Stimulated activated CD8-positive, alpha-beta memory T cell treated with anti-CD3 and anti-CD28 coated beads, Interleukin-15, amount 100 ng/mL, for 48 hours (primary cell): ENCODE data around the gene GAK.
A peak's percentile ranks its signal among the peaks of the same experiment; 100 is the strongest.

Source experiments
- DNase-seq, 2 donors: peaks; one replicate each; pipeline ENCODE4 v3.0.0-alpha.2; 2020; ENCODE audit warnings: low read depth in 2 of 2

Gene GAK

DNA sequence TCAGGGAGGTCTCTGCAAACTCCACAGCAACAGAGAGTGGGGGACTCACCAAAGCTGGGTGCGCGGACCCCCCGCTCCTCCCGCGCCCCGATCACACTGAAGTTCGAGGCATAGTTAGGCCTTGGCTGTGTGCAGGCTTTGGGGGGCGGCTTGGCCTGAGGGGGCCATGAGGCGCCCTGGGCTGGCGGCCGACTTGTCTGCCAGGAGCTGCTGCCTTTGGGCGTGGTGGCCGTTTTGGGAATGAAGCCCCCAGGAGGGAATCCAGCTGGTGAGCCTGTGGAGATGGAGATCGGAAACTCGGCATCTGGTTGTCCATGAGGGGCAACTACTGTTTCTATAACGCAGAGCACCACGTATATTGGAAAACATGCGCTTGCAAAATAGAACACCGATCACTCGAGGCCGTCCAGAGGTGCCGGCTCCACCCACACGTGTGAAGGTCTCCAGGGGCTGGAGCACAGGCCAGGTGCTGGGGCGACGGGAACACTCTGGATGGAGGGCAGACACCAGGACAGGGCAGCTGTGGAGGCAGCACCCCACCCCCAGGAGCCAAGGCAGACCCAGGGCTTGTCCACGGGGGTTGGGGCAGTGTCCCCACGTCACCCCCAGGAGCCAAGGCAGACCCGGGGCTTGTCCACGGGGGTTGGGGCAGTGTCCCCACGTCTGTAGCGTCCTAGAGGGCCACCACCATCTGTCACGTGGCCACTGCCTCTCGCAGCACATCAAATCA, 80.2 kb downstream of the GAK start:
- DNase-seq: no peak

DNA sequence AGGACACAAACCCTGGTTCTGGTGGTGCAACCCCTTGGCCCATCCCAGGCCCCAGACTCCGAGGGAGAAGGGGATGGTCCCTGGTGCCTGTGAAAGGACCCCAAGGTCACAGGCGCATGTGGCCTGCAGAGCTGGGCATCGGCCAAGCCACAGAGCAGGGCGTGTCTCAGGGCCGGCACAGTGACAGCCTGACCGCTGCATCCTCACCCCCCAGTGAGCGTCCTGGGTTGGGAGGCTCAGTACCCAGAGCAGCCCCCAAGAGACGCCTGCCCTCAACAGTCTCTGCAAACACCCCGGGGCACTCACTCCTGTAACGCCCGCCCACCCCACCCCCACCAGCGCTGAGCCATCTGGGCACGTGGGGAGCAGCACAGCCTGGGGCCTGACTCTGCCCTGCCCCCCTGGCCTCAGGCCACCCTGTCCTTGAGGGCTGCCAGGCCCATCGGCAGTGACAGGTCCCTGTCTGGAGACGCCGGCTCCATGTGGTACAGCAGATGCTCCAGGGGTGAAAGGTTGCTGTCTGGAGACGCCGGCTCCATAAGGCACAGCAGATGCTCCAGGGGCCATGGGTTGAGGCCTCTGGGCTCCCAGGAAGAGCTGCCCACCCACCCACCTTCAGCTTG, 81.7 kb downstream of the GAK start:
- DNase-seq: no peak

DNA sequence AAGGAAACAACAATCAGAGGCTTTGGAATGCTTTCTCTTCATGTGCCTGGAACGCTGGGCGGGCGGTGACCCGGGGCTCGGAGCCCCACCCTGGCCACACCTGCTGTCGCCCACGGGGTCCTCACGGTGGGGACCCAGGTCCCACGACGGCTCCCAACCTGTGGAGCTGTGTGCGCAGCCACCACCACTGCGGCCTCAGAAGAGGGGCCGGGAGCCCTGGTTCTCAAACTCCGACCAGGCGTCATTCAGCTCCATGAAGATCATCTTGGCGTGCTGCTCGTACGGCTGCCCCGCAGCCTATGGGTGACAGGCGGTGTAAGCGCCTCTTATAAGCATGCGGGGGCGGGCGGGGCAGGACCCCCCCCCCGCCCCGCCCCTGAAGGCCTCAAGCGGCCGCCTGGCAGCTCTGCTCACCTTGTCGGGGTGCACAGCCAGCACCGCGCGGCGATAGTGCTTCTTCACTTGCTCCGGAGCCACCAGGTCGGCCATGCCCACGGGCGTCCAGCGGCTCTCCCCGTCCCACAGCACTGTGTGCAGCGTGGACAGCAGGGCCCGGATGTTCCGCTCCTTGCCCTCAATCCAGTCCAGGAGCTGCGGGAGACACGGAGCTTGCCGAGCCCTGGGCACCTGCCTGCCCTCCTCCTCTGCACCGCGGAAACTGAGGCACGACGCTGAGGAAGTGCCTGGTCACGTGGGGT, 82.5 kb downstream of the GAK start:
- DNase-seq: no peak

DNA sequence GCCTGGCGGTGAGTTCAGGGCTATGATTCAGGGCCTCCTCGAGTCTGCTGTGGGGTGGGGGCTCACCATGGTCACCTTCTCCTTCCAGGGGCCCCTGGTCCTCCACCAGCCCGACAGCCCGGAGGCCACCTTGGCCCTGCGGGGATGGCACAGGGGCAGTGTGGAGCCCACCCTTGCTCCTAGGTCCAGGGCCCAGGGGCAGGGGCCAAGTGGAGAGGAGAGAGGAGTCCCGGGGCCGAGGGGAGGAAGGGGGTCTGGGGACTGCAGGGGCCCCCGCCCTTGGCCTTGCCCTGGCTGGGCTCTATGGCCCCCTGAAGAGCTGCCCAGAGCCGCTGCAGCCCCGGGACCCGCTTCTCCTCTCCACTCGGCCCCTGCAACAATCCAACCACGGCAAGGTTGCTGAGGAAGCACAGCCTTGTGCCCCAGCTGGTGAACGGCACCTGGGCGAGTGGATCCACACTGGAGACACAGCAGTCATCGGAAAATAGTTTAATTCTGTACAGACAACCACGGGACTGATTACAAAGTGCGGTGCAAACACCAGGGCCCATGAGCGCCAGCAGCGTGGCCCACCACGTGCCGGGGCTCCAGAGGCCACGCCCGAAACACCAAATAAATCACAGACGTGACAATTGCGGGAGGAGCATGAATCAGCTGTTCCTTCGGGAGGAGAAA, 83.2 kb downstream of the GAK start:
- DNase-seq: no peak

DNA sequence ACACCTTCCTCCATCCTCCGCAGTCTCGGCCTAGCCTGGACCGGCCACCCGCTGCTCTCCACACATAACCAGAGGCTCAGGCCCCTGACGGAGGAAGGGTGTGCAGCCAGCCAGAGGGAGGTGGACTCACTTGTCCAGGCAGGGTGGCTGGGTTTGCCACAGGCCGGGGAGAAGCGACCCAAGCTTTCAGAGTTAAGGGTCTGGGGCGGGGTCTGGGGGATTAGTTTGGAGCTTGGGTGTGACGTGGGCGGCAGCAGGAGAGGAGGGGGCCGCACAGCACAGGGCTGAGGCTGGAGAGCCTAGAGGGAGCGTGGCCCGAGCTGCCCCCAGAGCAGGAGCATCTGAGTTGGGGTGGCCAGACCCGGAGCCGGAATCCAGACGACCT, 83.8 kb downstream of the GAK start:
- no peak for DNase-seq

DNA sequence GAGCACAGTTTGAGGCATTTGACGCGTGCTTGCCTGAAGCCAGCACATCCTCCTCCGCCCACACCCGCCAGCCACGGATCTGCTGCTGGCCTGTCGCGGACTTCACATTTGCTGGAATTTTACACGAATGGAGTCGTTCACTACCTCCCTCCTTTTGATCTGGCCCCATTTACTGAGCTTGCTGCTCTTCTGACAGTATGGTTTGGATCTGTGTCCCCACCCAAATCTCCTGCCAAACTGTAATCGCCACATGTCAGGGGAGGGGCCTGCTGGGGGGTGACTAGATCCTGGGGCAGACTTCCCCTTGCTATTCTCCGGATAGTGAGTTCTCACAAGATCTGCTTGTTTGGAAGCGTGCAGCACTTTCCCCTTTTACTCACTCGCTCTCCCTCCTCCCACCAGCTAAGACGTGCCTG, 86.3 kb downstream of the GAK start:
- DNase-seq: no peak

DNA sequence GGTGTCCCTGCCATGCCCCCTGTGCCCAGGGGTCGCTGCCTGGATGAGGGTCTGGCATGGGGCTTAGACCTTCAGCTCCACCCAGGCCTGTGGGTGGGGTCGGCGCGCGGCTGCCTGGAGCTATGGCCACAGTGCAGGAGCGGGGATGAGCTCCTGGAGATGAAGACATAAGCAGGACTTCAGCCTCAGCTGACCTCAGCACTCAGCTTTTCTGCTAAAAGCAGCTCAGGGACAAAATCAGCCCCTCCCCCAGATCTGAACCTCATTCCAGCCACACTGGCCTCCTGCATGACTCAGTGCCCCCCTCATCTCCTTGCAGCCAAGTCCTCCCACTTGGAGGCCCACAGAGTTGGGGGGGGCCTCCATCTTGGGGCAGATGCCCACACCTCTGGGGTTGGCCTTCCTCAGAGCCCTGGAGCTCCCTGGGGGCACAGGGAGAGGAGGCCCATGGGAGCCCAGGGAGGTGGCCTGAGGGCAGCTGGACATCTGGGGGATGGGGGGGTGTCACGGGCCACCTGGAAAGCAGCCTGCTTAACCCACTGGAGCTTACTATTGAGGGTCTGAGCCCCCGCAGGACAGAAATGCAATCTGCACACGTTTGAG, 86.8 kb downstream of the GAK start:
- DNase-seq: no peak

DNA sequence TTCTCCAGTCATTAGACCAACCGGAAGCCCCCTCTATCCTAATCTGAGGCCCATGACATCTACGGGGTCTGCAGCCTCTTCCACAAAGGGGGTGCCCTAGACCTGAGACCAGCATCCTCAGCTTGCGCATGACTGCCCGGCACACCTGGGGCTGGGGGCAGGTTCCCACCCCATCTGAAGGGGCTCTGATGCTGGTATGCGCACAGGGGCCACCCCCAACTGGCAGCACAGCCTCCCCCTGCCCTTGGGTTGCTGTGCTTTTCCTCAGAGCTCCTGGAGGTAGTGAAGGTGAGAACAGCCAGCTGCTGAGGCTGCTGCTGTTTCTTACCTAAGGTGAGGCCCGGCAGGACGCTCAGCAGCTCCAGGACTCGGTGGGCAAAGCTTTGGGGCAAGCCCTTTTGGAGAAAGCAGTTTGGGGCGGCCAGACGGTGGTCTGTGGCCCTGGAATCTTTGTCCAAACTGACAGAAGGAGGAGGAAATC, 87.3 kb downstream of the GAK start:
- DNase-seq: no peak

DNA sequence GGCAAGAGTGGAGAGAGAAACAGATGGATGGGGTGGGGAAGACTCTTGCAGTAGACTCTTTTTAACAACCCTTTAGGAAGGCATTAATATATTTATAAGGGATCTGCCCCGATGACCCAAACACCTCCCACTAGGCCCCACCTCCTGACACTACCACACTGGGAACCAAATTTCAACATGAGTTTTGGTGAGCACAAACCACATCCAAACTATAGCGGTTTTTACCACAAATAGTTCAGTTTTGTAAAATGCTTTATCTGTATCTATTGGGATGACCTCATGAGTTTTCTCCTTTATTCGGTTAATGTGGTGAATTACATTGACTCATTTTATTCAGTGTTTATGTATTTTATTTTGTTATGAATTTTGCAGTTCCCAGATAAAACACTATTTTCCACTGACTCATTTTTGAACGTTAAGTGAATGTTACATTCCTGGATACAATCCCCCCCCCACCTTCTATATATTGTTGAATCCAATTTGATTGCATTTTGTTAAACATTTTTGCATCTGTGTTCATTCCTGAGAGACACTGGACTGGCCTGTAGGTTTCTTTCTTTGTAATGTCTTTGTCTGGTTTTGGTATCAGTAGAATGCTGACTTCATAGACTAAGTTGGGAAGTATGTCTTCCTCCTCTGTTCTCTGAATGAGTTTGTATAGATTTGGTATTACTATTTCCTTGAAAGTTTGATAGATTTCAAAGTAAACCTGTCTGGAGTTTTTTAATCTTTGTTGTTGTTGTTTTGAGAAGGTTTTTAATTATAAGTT, 92.3 kb downstream of the GAK start:
- no peak for DNase-seq

DNA sequence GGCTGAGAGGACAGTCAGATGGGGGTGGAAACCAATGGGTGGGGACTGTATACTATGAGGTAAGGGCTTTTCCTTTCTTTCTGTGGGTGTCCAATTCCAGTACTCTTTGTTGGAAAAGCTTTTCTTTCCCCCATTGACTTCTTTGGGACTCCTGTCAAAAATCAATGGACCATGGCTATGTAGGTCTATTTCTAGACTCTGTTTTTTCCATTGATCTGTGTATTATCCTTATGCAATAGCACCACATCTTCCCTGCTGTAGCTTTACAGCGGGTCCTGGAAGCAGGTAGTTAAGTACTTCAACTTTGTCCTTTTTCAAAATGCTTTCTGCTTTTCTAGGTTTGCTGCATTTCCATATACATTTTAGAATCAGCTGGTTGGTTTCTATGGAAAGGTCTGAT, 94.3 kb downstream of the GAK start:
- no peak for DNase-seq

DNA sequence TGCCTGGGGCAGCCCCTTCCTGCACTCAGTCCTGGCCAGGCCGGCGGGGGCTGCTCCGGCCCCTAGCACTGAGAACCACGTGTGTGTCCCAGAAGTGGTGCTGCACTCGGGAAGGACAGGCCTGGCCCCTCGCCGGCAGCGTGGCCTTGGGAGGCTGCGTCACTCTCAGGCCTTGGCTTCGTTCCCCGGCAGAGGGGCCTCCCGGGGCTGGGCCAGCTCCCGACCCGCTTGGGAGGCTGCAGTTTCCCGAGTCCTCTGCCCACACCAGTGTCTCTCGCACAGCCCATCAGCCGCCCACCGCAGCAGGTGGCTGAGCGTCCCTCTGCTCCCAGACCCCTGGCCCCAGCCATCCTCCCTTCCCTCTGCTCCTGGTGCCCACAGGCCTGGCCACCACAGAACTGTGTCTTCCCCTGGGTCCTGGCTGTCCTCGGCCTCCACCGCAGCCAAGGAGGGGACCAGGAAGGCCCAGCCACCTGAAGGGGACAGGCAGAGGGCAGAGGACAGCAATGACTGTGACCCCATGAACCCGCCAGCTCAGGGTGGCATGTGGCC, 95.3 kb downstream of the GAK start:
- no peak for DNase-seq

DNA sequence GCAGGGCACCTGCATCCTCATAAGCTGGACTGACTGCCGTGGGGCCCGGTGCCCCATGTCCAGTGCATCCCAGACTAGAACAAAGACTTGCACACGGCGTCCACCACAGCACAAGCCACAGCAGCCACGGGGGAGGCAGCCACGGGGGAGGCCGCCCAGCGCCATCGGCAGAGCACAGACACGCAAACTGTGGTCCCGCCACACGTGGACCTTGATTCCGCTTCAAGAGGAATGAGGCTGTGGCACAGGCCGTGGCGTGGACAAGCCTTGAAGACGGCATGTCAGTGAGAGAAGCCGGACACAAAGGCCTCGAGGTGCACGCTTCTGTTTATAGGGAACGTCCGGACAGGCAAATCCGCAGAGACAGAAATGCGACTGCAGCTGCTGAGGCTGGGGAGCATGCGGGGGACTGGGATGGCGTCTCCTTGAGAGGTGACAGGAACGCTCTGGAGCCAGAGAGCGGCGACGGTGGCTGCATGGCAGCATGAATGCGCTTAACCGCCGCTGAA, 96.1 kb downstream of the GAK start:
- DNase-seq: no peak

DNA sequence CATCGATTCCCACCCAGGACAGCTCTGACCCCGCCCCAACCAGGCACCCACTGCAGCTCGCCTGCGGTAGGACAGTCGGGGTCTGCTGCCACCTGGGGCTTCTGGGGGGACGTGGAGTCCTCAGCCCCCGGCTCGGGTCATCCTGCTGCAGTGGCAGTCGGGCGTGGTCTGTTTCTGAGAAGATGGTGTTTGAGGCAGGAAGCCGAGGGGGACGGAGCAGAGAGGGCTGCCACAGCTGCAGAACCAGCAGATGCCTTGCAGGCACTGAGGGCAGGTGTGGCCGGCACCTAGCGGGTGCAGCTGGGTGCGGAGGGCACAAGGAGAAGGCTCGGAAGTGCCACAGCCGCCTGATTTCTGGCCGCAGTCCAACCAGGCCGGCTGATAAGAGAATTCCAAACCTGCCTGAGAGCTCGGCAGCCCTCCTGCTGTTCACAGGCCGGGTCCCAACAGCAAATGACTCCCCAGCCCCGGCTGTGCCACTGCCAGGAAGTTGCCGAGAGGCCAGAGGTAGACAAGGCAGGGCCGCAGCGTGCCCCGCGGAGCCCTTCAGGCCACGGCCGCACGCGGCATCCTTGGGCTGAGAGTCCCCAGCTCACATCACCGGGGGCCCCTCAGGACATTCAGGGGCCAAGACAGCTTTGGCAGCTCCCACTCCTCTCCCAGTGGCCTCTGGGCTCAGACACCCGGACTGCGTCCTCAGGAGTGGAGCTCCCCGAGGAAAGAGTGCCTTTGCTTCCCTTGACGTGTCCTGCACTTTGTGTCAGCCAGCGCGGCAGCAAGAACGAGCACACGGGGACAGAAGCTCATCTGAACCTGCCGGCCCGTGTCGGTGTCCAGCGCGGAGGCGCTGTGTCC, 96.7 kb downstream of the GAK start:
- no peak for DNase-seq

DNA sequence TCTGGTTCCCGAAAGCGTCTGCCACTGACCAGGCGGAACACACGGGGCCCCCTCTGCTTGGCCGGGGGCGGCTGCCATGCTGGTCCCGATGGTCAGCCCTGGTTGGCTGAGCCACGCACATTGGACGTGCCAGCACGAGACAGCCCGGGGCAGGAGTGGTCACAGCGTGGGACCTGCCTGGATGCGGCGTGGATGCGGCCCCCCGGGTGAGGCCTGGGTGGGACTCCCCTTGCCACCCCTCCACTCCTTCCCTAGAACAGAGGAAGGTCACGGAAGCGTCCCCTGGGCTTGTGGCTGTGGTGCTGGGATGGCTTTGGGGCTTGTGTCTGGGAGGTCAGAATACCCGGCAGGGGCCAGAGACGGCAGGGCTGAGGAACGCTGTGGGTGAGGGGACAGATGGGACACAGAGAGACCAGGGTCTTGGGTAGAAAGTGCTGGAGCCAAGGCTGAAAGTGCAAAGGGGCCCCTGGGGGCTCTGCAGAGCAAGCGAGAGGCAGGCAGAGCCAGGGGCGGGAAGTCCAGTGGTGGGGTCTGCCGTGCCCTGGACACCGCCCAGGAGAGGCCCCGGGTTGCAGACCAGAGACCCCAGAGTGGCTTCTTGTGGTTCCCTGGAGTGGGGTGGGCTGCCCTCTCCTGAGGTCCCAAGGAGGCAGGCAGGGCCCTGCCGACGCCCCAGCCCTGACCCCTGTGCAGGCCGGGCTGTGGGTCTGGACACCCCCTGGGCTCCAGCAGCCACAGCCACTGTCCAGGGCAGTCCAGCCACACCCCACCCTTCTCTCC, 97.6 kb downstream of the GAK start:
- no peak for DNase-seq

DNA sequence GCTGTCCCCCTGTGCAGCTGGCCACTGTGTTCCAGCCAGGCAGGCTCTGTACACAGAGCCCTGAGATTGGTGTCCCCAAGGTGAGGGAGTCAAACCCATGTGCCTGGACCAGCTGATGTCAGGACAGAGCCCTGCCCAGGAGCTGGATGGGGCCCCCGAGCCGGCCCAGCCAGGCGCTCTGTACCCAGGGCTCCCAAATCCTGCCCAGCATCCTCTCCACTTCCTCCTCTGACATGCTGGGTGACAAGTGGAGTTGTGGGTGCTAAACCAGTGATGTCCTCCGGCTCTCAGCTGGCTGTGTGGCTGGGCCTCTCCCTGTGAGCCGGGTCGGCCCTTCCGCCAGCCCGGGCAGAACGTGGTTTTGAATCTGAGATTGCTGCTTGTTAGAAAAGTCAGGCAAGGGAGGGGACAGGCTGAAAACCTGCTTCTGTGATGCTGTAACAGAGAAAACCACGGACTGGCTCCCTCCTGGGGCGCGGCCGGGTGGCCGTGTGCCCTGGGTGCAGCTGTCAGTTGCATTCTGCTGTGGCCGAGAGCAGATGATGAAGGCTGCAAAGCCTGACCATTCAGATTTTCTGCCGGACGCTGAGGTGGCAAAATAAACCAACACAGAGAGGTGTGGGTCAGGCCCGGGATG, 98.3 kb downstream of the GAK start:
- DNase-seq: no peak

DNA sequence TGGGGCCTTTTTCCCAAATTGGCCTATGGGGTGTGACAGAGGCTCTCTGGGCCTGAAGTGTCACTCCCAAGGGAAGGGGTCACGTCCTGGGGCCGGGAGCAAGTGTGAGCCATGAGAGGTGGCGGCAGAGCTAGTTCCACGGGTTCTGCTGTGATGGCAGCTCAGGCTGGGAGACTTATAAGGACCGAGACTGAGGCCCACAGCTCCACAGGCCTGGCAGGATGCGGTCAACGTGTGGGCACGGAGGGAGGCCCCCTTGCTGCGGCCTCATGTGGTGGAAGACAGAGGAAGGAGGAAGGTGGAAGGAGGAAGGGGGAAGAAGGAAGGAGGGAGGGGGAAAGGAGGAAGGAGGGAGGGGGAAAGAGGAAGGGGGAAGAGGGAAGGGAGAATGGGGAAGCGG, 99.0 kb downstream of the GAK start:
- DNase-seq: peak in 1 of 2 donors; percentile 19

DNA sequence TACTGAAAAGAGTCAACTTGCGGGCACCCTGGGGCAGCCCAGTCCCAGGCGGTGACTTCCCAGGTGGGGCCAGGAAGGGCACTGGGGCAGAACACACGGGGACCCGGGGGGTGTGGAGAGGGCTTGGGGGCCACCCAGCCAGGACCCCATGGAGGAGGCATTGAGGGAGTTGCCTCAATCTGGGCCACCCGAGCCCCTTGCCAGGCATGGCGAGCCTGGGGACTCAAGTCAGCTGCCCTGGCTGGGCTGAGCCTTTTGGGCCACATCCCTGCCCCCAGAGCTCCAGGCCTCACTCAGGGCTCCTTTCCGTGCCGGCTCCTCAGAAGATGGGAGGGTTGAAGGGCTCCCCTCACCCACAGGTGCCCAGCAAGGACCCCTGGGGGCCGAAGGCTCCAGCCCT, 99.6 kb downstream of the GAK start:
- no peak for DNase-seq

DNA sequence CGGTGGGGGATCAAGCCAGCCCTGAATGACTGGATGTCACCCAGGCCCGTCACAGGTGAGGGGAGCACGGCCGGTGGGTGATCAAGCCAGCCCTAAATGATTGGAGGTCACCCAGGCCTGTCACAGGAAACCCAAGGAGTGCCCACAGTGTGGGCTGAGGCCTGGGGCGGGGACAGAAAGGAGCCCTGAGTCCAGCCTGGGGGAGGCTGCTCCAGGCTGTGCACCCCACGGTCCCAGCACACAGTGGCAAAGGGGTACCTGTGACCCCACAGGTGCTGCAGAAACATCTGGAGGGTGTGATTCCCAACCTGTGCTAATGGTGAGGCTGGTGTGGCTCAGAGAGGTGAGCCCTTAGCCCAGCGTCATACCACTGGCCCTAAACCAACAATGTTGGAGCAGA, 100.0 kb downstream of the GAK start:
- DNase-seq: no peak

DNA sequence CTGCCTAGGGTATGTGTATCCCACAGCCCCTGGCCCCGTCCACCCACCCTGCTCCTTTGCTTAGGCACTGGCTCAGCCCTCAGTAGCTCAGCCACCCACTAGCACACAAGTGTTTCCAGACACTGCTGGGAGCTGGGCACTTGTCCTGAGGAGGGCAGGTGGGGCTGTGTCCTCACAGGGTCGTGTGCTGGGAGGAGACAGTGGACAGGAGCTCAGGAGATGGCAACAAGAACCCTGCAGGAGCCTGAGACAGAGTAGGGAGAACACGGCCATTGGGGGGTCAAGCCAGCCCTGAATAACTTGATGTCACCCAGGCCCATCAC, 100.7 kb downstream of the GAK start:
- no peak for DNase-seq
